NCI-H345 (cell line): ENCODE results near the gene BMERB1.
"Not testable (repeated sequence)": the region's sequence is repeated elsewhere in the genome, so short reads cannot be mapped to it uniquely, and the experiment has no call there.

Experiments used
- DNase-seq: peaks from one replicate; lab custom pipeline; 2025; lab: John Stamatoyannopoulos, UW

Gene BMERB1

DNA sequence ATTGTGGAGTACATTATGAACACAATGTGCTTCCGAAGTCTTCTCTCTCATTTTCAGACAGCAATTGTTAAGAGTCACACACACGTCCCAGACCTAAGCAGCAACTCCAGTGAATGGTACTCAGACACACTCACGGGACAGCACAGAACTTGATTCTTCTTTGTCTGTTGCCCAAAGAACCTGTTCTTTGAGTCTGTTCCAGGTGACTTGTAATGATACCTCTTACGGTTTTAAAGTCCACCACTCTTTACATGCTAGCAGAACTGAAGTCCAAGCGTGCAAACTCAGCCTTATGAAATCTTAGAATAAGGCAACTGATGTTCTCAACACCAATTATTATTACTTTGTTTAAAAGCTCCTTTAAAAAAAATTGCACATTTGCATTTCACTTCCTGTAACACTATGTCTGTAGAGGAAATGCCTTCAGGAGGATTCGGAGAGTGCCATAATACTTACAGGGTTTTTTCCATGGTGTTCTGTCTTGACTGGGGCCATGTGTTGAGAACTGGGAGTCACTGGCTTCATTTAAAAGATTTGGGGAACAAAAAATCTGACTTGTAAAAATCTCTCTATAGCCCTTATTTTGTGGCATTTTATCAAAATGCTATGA is 160.4 kb downstream of the BMERB1 start:
- no peak for DNase-seq

DNA sequence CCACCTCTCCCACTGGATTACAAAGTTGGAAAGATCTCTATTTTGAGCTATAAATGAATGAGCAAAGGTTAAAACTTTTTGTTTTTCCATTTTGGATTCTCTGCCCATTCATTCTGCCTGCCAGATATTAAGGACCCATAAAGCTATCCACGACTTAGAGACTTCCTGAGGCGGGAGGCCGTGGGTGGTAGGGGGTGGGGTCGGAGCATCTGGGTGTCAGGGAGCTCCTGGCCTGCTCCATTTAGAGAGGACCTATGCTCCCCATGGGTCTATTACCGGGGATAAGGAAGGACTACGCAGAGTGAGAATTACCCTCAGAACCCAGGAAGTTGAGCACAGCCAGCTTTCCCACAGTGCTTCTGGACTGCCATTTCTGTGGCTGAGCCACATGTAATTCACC is 162.7 kb downstream of the BMERB1 start:
- DNase-seq = no peak

DNA sequence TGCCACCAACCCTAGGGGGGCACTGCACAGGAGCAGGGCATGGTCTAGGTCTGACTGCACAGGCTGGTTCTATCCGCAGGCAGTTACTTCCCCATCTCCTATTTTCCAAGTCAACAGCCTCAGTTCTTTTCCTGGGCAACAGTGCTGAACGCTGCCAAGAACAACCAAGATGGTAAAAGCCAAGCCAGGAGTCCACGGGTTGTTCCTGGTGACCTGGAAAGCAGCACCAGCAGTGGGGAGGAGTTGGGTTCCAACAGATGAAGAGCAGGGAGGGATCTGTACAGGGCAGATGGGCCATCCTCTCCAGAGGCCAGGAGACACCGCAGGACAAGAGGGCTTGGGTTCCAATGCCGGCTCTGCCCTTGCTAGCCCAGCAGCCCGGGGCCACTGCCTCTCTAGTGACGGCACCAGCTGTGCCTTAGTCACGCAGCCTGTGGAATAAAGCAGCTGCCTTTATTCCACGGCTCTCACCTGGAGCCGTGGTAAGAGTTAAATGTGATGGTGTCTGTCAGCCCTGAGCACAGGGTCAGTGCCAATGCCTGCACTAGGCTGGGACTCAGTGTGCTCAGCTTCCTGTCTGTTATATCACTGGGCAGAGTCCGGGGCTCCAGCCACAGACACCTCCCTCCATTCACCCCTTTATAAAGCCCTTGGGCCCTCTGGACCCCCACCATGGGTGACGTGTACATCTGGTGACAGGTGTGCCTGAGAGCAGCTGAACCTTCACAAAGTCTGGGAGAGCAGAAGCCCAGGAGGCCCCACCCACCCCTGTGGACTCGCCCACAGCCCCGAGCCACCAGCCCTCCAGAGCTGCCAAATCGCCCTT is 163.6 kb downstream of the BMERB1 start:
- DNase-seq = no peak

DNA sequence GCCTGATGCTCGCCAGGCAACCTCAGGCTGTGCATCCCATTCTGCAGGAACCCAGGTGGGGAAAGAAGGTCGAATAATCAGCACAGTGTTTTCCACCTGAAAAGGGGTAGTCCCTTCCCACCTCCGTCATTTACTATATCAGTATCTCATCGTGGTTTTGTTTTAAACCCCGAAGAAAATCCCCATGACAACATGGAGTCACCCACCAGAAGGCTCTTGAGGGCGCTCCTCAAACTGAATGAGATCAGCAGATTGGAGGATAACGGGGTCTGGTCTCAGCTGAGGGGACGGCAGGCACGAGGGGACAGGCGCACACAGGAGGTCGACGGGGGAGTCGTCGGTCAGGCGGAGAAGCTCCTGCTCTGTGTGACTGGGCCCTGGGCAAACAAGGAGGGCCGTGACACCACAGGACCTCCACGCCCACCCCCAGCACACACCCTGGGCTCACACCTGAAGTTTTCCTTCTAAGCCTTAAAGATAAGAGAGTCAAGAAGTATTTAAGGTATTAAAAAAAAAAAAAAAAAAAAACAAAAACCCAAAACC is 164.3 kb downstream of the BMERB1 start:
- DNase-seq = no peak

DNA sequence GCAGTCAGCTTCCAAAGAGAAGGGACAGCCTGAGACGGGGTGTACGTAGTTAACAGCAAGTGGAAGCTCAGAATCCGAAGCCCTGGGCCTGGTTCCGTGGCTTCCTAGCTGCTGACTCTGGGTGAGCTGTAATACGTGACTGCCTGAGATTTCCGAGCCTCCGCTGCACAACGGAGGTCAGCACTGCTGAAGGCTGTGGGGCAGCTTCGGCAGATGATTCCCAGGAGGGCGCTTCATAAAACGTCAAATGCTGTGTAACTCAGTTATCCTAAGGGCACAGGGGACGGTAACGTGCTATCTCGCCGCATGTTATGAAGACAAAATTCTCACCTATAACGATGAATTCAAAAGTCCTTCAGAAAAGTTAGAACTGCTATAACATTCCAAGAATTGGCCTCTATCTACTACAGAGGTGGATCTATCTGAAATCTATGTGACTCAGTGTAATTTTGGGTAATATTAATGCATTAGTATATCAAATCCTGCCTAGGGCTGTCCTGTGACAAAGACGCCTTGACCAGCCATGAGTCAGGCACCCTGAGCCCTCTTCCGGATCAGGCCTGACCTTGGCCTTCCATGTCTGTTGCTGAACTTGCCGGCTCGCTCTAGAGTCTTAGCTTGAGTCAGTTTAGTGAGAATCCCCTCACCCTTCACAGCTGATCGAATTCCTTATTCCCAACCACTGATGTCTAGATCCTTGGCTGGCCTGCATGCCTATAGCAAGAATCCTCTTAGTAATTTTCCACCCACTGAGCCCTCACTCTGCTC is 165.1 kb downstream of the BMERB1 start:
- DNase-seq = no peak

DNA sequence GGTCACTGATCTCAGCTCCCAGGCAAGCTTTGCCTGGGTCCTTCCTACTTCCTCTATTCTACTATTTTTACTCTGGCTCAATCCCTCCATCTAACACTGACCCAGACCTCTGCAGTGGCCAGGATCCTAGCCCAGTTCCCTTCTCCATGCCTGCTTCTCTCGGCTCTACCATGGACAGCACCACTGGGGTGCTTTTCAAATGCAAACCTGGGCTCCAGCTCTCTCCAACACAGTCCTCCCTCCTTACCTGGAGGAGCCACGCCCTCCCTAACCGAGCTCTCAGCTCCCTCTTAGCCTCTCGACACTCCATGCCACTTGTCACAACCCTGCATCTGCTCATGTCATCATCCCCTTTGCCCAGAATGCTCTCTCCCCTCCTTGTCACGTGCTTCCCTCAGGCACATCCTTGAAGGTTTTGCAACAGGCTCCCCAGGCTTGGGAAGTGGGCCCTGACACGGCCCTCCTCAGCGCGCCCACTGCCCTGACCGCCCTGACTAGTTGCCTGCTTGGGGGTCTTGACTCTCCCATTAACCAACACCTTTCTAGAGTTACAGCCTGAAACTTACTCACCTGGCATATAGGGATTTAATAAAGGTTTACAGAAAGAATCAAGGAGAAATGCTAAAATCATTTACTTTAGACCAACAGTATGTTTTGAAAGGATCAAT is 167.0 kb downstream of the BMERB1 start:
- no peak for DNase-seq

DNA sequence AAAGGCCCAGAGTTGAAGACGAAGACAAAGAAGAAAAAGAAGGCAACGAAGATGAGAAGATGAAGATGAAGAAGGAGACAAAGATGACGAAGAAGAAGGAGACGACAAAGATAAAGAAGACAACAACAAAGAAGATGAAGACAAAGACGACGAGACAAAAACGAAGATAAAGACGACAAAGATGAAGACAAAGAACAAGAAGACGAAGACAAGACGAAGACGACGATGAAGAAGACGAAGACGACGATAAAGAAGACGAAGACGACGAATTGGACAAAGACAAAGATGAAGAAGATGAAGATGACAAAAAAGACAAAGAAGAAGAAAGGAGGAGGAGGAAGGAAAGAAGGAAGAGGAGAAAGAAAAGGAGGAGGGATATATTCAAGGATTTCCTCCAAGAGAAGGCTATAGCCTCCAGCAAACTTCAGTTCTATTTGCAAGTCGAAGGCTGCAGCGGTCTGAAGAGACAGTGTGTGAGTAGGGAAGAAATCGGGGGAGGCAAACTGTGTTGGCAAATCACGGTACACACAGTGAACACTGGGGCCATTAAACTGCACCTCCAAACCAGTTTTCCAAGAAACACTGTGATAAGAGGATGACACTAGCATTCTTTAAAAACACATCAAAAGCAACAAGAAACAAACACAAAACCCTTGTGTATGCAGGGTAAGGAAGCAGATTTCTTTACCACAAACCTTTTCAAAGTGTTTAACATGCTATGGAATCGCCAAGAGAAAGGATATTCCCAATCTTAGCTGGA is 168.1 kb downstream of the BMERB1 start:
- DNase-seq = no peak

DNA sequence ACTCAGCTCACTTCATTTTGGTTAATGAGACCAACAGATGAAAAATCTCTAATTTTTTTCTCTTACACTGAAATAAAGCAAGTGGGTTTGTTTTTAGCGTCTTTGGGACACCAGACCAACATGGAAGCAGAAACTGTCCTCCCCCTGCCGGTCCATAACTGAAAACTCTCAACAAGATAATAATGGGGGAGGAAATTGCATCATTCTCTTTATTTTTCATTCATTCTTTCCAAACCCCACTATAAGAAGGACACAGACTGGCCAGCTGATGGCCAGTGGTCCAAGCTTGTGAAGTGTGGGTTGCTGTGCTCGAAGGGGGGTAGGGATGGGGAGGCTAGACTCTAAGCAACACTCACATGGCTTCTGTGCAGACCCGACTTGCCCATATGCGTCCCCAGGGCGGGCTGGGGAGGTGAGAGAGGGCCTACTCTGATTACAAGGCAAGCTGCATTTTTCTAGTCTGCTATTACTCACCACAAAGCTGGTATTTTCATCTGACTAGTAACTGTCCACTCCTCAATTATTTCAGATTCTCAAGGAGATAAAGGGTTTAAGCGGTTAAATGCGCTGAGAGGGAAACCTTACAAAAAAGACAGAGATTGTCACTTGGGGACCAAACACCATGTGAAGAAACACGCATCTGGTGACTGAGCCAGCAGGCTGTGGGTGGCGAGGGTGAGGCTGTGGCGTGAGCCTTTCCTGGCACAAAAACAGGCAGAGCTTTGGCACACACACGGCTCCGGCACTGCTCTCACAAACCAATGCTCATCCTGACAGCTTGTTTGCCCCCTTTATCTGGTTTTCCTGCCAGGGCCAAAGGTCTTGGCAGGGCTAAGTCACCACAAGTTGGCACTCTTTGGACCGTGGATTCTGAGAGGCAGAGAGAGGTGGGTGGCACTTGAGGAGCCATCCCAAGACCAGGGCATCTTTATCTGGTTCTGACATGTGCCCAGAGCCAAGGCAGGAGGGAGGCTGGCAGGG is 170.4 kb downstream of the BMERB1 start:
- no peak for DNase-seq

DNA sequence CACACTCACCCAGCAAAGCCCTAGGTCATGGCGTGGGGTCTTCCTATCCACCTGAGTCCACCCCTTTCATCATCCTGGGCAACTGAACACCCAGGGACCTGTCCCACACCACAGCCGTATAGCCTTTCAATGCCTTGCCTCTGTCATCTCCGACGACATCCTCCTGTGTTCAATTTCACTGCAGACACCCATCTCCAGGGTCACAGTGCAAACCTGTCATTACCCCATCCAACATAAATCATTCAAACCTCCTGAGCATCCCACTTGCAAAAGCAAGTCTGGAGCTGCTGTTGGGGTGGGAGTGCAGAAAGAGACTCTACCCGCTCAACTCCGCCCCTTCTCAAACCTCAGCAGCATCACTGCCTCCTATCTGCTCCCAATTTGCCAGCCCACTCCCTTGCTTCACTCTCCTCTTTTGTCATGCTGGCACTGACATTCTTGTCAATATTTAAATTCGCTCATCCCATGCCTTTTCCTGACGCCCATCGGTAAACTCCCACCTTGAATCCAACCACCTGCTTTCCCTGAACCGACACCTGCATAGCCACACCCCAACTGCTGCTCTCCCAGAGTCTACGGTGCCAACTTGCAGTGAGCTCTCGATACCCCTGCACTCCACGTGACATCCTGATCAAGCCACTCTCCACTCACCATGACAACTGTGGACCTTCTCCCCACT is 171.6 kb downstream of the BMERB1 start:
- no peak for DNase-seq

DNA sequence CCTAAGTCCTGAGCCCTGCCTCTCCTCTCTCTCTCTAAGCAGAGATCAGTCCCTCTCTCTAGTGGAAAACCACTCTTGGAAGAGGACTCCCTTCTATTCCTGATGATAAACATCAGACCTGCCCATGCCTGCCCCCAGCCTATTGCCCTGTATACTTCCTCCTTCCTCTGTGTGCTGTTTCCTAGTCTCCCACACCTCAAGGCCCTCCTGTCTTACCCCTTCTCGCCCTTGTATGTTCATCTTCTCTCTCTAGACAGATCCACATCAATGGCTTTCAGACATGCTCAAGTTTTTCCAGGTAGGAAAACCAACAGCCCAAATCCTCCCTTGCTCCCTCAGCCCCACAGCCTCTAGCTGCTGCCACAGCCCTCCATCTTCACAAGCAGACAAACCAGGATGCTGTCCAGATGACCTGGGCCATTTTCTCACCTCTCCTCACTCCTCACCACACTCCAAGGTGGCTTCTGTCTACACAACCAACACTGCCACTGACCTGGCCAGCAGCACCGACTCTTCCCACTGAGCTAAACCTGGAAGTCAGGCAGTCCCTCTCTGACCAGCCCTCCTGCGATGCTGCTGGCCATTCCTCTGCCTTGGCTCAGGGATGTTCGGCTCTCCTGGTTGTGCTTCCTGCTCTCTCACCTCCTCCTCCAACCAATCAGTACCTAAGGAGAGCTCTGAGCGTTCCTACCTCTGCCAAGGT is 172.3 kb downstream of the BMERB1 start:
- DNase-seq = no peak

DNA sequence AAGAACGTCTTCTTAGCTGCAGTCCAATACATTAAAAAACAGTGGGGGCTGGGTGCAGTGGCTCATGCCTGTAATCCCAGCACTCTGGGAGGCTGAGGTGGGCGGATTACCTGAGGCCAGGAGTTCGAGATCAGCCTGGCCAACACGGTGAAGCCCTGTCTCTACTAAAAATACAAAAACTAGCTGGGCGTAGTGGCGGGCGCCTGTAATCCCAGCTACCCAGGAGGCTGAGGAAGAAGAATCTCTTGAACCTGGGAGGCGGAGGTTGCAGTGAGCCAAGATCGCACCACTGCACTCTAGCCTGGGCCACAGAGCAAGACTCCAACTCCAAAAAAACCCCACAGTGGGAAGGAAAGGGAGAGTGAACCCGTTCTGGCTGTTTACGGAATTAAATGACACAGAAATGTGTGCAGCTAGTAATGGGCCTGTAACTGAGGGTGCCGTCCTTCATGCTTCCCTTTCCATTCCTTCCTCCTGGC is 172.9 kb downstream of the BMERB1 start:
- DNase-seq = not testable (repeated sequence)

DNA sequence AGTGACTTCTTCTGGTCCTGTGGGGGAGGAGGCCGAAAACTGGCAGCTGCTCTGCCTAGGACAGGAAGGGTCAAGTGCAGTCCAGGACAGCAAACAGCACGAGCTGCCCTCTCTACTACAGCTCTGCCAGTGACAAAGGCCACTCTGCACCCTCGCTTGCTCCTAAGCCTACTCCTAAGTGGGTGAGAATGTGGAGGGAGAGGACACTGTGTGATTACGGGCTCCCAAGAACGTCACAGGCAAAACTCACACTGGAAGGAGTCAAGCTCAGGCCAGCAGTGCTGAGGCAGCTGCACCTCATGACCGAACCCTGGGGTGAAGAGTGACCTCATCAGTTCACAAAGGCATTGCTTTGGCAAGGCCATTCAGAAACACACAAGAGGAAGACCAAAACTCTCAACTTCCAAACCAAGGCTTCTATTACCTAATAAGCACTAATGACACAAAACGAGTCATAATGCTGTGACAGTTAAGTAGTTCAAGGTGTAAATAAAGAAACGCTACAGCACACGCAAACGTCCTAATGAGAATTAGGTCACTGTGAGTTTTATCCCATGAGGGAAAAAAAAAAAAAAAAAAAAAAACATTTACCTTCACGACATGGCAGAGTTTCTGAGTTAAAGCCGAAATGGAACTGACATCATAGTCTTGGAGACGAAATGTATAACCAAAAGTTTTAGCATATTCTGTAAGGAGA is 173.5 kb downstream of the BMERB1 start:
- DNase-seq = no peak

DNA sequence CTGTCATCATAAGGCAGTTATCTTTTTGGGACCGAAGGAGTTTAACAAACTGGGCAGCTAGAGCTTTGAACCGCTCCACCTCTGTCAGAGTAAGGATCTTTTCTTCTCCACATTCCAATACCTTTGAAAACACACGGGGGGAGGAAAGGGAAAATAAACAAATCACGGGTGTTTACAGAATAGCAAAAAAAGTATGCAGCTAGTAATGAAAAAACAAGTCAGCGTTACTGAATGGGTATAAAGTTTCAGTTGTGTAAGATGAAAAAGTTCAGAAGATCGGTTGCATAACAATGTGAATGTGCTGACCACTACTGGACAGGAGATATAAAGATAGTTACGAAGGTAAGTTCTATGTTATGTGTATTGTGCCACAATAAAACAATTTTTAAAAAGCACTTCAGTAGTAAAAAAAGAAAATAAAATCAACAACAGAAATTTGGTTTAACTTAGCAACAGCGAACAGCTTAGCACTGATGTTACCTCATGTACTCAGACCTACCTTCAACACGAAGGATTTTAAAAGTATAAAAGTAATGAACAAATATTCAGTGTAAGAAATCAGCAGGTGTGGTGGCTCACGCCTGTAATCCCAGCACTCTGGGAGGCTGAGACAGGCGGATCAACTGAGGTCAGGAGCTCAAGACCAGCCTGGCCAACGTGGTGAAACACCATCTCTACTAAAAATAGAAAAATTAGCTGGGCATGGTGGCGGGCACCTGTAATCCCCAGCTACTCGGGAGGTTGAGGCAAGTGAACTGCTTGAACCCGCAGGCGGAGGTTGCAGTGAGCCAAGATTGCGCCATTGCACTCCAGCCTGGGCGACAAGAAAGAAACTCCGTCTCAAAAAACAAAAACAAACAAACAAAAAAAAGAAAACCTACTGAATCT is 174.3 kb downstream of the BMERB1 start:
- DNase-seq = no peak

DNA sequence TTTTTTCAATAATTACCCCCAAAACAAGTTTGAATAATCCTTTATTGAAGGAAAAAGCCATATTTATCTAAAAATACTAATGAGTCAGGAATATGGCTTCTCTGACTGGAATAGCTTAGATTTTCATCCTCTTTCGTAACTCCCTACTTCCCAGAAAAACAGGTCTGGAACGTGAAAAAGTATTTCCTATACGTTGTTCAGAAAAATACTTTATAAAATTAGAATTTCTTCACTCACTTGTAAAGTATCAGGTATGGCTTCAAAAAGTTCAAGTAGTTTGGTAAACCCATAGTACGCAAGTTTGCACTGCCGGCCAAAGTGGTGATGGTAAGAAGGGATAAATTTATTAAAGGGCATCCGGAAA is 174.9 kb downstream of the BMERB1 start:
- no peak for DNase-seq

DNA sequence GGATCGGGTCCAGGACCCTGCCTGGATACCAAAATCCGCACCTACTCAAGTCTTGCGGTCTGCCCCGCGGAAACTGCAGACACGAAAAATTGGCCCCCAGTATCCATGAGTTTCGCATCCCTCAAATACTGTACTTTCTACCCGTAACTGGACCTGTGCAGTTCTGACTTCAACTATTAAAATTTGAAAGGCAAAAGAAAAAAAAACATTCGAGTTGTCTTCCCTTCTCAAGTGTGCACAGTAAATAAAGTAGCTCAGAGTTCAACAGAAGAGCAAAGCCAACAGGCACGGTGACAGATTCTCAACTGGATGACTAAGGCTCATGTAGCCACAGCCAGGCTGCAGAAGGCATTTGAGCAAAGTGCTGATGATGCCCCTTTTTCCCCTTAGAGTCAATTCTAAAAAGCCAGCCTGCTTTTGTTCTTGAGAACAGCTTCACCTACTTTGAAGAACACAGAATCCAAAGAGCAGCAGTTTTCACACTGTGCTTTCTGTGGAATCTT is 176.0 kb downstream of the BMERB1 start:
- DNase-seq = no peak

DNA sequence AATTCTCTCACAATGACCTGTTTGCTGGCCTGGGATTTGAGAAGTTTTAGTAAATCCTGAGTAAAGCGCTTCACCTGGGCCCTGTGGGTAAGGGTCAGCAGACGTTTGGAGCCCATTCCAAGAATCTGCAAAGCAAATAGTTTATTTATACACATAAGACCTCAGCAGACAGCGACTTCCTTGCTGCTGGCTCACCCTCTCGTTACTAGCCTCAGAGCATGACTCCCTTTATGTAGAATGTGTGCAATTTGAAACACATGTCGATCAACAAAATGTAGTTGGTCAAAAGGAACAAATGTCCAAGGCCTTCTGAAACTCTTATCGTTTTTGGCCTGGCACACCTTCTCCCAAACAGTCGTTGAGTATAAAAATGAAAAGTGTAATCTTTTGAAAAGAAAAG is 177.2 kb downstream of the BMERB1 start:
- DNase-seq = no peak

DNA sequence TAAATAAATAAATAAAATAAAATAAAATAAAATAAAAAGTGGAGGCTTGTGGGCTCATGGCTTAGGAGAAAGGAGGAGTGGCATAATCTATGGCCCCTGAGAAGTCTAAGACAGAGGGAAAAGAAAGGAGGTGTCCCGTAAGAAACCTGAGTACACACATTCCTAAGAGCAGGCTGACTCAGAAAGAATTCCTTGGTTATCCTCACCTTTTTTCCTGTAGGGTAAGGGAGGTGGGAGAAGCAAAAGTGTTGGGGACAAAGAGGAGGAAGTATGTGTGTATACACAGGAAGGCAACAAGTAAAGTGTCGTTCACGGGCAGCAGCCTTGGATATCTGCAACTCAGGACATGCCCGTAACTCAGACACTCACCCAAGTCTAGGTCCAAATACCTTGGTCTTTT is 179.3 kb downstream of the BMERB1 start:
- DNase-seq = no peak
